Smooth muscle cell (in vitro differentiated cells): ENCODE measurements around the gene CBR3. TPM values are rescaled to one million over a fixed set of nuclear protein-coding genes. Genes with fewer than 3 reads are reported as not detected.

Experiments
- DNase-seq: peaks from one replicate; lab custom pipeline; 2025; ENCODE audit not compliant: unreplicated experiment; lab: John Stamatoyannopoulos, UW
- H2AFZ ChIP-seq: fragments of 200-600 bp; sonication (generic); 2 replicates; pipeline ENCODE4 v1.6.0; 2016; ENCODE audit warnings: antibody characterized with exemption, low read depth, mild to moderate bottlenecking
- H3F3A ChIP-seq: fragments of 200-600 bp; sonication (generic); 2 replicates; pipeline ENCODE4 v1.6.0; 2017; ENCODE audit warnings: antibody characterized with exemption, low read depth
- H3K27ac ChIP-seq: fragments of 200-600 bp; sonication (generic); 2 replicates; pipeline ENCODE4 v1.5.1; 2016; ENCODE audit warnings: low read depth, mild to moderate bottlenecking
- H3K27me3 ChIP-seq: fragments of 200-600 bp; sonication (generic); 2 replicates; pipeline ENCODE4 v1.6.1; 2016; ENCODE audit warnings: low read depth, mild to moderate bottlenecking
- H3K36me3 ChIP-seq: fragments of 200-600 bp; sonication (generic); 2 replicates; pipeline ENCODE4 v1.5.1; 2016; ENCODE audit warnings: low read depth
- H3K4me1 ChIP-seq: fragments of 200-600 bp; sonication (generic); 2 replicates; pipeline ENCODE4 v1.5.1; 2016; ENCODE audit warnings: low read depth
- H3K4me2 ChIP-seq: fragments of 200-600 bp; sonication (generic); 2 replicates; pipeline ENCODE4 v1.6.0; 2016; ENCODE audit warnings: mild to moderate bottlenecking
- H3K4me3 ChIP-seq: fragments of 200-600 bp; sonication (generic); 2 replicates; pipeline ENCODE4 v1.5.1; 2016; ENCODE audit warnings: mild to moderate bottlenecking
- H3K79me2 ChIP-seq: fragments of 200-600 bp; sonication (generic); 2 replicates; pipeline ENCODE4 v1.6.0; 2016; ENCODE audit warnings: low read depth, mild to moderate bottlenecking
- H3K9ac ChIP-seq: fragments of 200-600 bp; sonication (generic); 2 replicates; pipeline ENCODE4 v1.6.0; 2016; ENCODE audit warnings: low read depth
- H3K9me3 ChIP-seq: fragments of 200-600 bp; sonication (generic); replicated peaks from 2 replicates; pipeline ENCODE4 v1.5.1; 2016; ENCODE audit warnings: low read depth
- H4K20me1 ChIP-seq: fragments of 200-600 bp; sonication (generic); 2 replicates; pipeline ENCODE4 v1.6.0; 2016; ENCODE audit warnings: low read depth
- WGBS: methylation state at CpG from one replicate; pipeline ENCODE4 v1.1.7; 2016; ENCODE audit warnings: low lambda C conversion rate; 5-methylcytosine and 5-hydroxymethylcytosine counted together
- polyA plus RNA-seq: library from polyadenylated mRNA; unstranded; fragments of >200 nt; fragmentation: Nextera tagmentation; extraction: Ambion mirVana; gene quantifications from 2 replicates; pipeline ENCODE4 v1.2.1, GENCODE V29; 2016
- total RNA-seq: library from RNA; depleted of rRNA; stranded (reverse); fragments of >200 nt; gene quantifications from 2 replicates; pipeline ENCODE4 v1.2.3, GENCODE V29; 2014
- TF ChIP-seq, protein P1 (sequence below): fragments of 200-600 bp; sonication (generic); IDR thresholded peaks from 2 replicates; pipeline ENCODE4 v1.5.1; 2017; ENCODE audit warnings: borderline replicate concordance, mild to moderate bottlenecking, antibody characterized with exemption; ENCODE audit not compliant: insufficient read depth, poor library complexity, severe bottlenecking

CBR3 gene
- 3.3 and 3.5 TPM in 2 replicates for total RNA-seq
- 0.78 and 2.9 TPM in 2 replicates for polyA plus RNA-seq

- WGBS = 3% methylated on average over 50 of the region's 53 CpGs
- H3K27me3 ChIP-seq = peaks cover 21% of the 10 kb centered on the region
- H4K20me1 ChIP-seq = no peaks in the 10 kb centered on the region
- H3K4me3 ChIP-seq = peak within 1 kb of the TSS; percentile 79
- no peaks in the 10 kb centered on the region for H3F3A ChIP-seq
- peaks cover 11% of the 10 kb centered on the region for H3K4me1 ChIP-seq
- H3K79me2 ChIP-seq = no peaks in the 10 kb centered on the region
- peak within 1 kb of the TSS; percentile 24 for H3K9ac ChIP-seq
- H3K9me3 ChIP-seq = no peaks in the 10 kb centered on the region
- TF ChIP-seq, protein P1, sequence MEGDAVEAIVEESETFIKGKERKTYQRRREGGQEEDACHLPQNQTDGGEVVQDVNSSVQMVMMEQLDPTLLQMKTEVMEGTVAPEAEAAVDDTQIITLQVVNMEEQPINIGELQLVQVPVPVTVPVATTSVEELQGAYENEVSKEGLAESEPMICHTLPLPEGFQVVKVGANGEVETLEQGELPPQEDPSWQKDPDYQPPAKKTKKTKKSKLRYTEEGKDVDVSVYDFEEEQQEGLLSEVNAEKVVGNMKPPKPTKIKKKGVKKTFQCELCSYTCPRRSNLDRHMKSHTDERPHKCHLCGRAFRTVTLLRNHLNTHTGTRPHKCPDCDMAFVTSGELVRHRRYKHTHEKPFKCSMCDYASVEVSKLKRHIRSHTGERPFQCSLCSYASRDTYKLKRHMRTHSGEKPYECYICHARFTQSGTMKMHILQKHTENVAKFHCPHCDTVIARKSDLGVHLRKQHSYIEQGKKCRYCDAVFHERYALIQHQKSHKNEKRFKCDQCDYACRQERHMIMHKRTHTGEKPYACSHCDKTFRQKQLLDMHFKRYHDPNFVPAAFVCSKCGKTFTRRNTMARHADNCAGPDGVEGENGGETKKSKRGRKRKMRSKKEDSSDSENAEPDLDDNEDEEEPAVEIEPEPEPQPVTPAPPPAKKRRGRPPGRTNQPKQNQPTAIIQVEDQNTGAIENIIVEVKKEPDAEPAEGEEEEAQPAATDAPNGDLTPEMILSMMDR = no peak
- no peaks in the 10 kb centered on the region for H3K36me3 ChIP-seq
- peak within 1 kb of the TSS; percentile 90 for H3K4me2 ChIP-seq
- DNase-seq = no peak
- H3K27ac ChIP-seq = peak within 1 kb of the TSS; percentile 7
- peak within 1 kb of the TSS; percentile 97 for H2AFZ ChIP-seq
Measured at GRCh38 chr21:36134803-36135390, at the start of gene CBR3. TSS of gene CBR3 (plus strand) at chr21:36135079. CDS start at chr21:36135193, 114 bp downstream.

- H3K79me2 ChIP-seq = no peaks in the 10 kb centered on the region
- no peaks in the 10 kb centered on the region for H4K20me1 ChIP-seq
- no peaks in the 10 kb centered on the region for H3K9me3 ChIP-seq
- no peak overlapping the region for H2AFZ ChIP-seq
- TF ChIP-seq, protein P1 = no peak
- H3K9ac ChIP-seq = no peak overlapping the region
- H3F3A ChIP-seq = no peaks in the 10 kb centered on the region
- no peak overlapping the region for H3K4me3 ChIP-seq
- WGBS = 72% methylated on average over 6 of the region's 6 CpGs
- no peak overlapping the region for H3K4me2 ChIP-seq
- no peaks in the 10 kb centered on the region for H3K27me3 ChIP-seq
- no peaks in the 10 kb centered on the region for H3K4me1 ChIP-seq
- no peak overlapping the region for H3K27ac ChIP-seq
- no peak for DNase-seq
- H3K36me3 ChIP-seq = no peaks in the 10 kb centered on the region
Measured at GRCh38 chr21:36087362-36088138, 47.3 kb upstream of the CBR3 start.

DNA sequence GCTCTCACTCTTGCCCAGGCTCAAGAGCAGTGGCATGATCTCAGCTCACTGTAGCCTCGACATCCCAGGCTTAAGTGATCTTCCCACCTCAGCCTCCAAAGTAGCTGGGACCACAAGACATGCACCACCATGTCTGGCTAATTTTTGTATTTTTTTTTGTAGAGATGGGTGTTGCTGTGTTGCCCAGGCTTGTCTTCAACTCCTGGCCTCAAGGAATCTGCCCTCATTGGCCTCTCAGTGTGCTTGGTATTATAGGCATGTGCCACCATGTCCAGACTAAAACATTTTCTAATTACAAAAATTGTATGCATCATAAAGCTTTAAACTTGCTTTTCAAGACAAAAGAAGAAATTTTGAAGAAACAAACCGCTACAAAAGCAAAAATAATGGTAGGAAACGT, 44.9 kb upstream of the CBR3 start:
- TF ChIP-seq, protein P1 = no peak

More for the DNA sequence above, 44.9 kb upstream of the CBR3 start:
- no peak for DNase-seq
- Histone ChIP-seq H3K4me3 (no peak overlapping the region), H3K79me2 (no peaks in the 10 kb centered on the region), H3K9ac (no peak overlapping the region), H3K9me3 (no peaks in the 10 kb centered on the region), H3K27me3 (no peaks in the 10 kb centered on the region), H2AFZ (peak overlapping the region; percentile 33), H3K4me1 (no peaks in the 10 kb centered on the region), H3K36me3 (no peaks in the 10 kb centered on the region), H3K27ac (no peak overlapping the region), H3K4me2 (no peak overlapping the region), H4K20me1 (no peaks in the 10 kb centered on the region), H3F3A (no peaks in the 10 kb centered on the region)
- 54% methylated on average over 3 of the region's 3 CpGs for WGBS
